H9 (cell line): Measurements from ENCODE around the gene CALML4. TPM values are rescaled to one million over a fixed set of nuclear protein-coding genes. Genes with fewer than 3 reads are reported as not detected.

ENCODE experiments used
- DNase-seq: peaks from one replicate; pipeline ENCODE4 v3.0.0-alpha.2; 2017
- H2AFZ ChIP-seq: one replicate; pipeline ENCODE4 v1.6.1; 2013; ENCODE audit warnings: mild to moderate bottlenecking, low read length, control low read depth, moderate library complexity
- H2AK5ac ChIP-seq: 2 replicates; pipeline ENCODE4 v1.6.1; 2013; ENCODE audit warnings: low read length, control low read depth, mixed read lengths; ENCODE audit not compliant: insufficient read length
- H2BK120ac ChIP-seq: one replicate; pipeline ENCODE4 v1.6.1; 2013; ENCODE audit warnings: low read depth, mild to moderate bottlenecking, low read length, control low read depth, inconsistent platforms; ENCODE audit not compliant: poor library complexity, severe bottlenecking
- H2BK12ac ChIP-seq: 2 replicates; pipeline ENCODE4 v1.6.1; 2013; ENCODE audit warnings: low read length, control low read depth, mixed read lengths, low read depth; ENCODE audit not compliant: insufficient read length
- H2BK15ac ChIP-seq: 2 replicates; pipeline ENCODE4 v1.6.1; 2013; ENCODE audit warnings: low read depth, low read length, control low read depth
- H2BK20ac ChIP-seq: one replicate; pipeline ENCODE4 v1.6.1; 2013; ENCODE audit warnings: low read depth, mild to moderate bottlenecking, low read length, control low read depth, inconsistent platforms; ENCODE audit not compliant: poor library complexity, severe bottlenecking
- H2BK5ac ChIP-seq: 2 replicates; pipeline ENCODE4 v1.6.1; 2013; ENCODE audit warnings: low read length, control low read depth, mixed read lengths; ENCODE audit not compliant: insufficient read length
- H3K14ac ChIP-seq: 2 replicates; pipeline ENCODE4 v1.6.1; 2013; ENCODE audit warnings: low read length, control low read depth; ENCODE audit not compliant: insufficient read depth
- H3K18ac ChIP-seq: 2 replicates; pipeline ENCODE4 v1.6.1; 2013; ENCODE audit warnings: low read depth, mild to moderate bottlenecking, mixed read lengths, low read length, control low read depth; ENCODE audit not compliant: insufficient read length
- H3K23ac ChIP-seq: 2 replicates; pipeline ENCODE4 v1.6.1; 2013; ENCODE audit warnings: low read length, control low read depth, mixed read lengths, low read depth; ENCODE audit not compliant: insufficient read length
- H3K23me2 ChIP-seq: 2 replicates; pipeline ENCODE4 v1.6.1; 2013; ENCODE audit warnings: low read depth, mild to moderate bottlenecking, mixed read lengths, low read length, control low read depth; ENCODE audit not compliant: insufficient read length, poor library complexity, severe bottlenecking
- H3K27ac ChIP-seq: 2 replicates; pipeline ENCODE4 v1.5.1; 2013; ENCODE audit warnings: low read length, control low read depth, mixed read lengths, low read depth; ENCODE audit not compliant: insufficient read length
- H3K27me3 ChIP-seq: 2 replicates; pipeline ENCODE4 v1.6.1; 2013; ENCODE audit warnings: low read length, control low read depth, inconsistent platforms; ENCODE audit not compliant: insufficient read depth
- H3K4ac ChIP-seq: 2 replicates; pipeline ENCODE4 v1.6.1; 2013; ENCODE audit warnings: low read depth, mild to moderate bottlenecking, control low read depth, inconsistent platforms, low read length, moderate library complexity
- H3K4me1 ChIP-seq: 2 replicates; pipeline ENCODE4 v1.6.1; 2013; ENCODE audit warnings: low read length, control low read depth, inconsistent platforms; ENCODE audit not compliant: insufficient read depth
- H3K4me2 ChIP-seq: 2 replicates; pipeline ENCODE4 v1.6.1; 2013; ENCODE audit warnings: low read length, control low read depth, mixed read lengths; ENCODE audit not compliant: insufficient read length, insufficient read depth
- H3K56ac ChIP-seq: 2 replicates; pipeline ENCODE4 v1.6.1; 2013; ENCODE audit warnings: low read depth, mild to moderate bottlenecking, mixed read lengths, low read length, control low read depth; ENCODE audit not compliant: insufficient read length
- H3K79me1 ChIP-seq: 2 replicates; pipeline ENCODE4 v1.6.1; 2013; ENCODE audit warnings: low read depth, mild to moderate bottlenecking, moderate library complexity, low read length, control low read depth, inconsistent platforms; ENCODE audit not compliant: insufficient read depth, poor library complexity, severe bottlenecking
- H3K79me2 ChIP-seq: 2 replicates; pipeline ENCODE4 v1.6.1; 2013; ENCODE audit warnings: low read length, control low read depth, inconsistent platforms; ENCODE audit not compliant: insufficient read depth
- H3K9ac ChIP-seq: 2 replicates; pipeline ENCODE4 v1.6.1; 2013; ENCODE audit warnings: low read length, control low read depth, mixed read lengths; ENCODE audit not compliant: insufficient read length; ENCODE audit errors: extremely low read depth
- H3K9me3 ChIP-seq: one replicate; pipeline ENCODE4 v1.6.1; 2013; ENCODE audit warnings: low read depth, low read length, inconsistent platforms; ENCODE audit not compliant: control insufficient read depth
- H3T11ph ChIP-seq: one replicate; pipeline ENCODE4 v1.6.1; 2013; ENCODE audit warnings: mild to moderate bottlenecking, low read length, control low read depth, inconsistent platforms
- H4K20me1 ChIP-seq: one replicate; pipeline ENCODE4 v1.6.1; 2013; ENCODE audit not compliant: control insufficient read depth, insufficient read length, insufficient read depth
- H4K5ac ChIP-seq: 2 replicates; pipeline ENCODE4 v1.6.1; 2013; ENCODE audit warnings: low read depth, mild to moderate bottlenecking, mixed read lengths, low read length, control low read depth; ENCODE audit not compliant: insufficient read length
- H4K8ac ChIP-seq: replicated peaks from 2 replicates; pipeline ENCODE4 v1.6.1; 2013; ENCODE audit warnings: low read length, control low read depth, mixed read lengths, low read depth; ENCODE audit not compliant: insufficient read length
- H4K91ac ChIP-seq: 2 replicates; pipeline ENCODE4 v1.6.1; 2013; ENCODE audit warnings: low read depth, mild to moderate bottlenecking, moderate library complexity, mixed read lengths, low read length, control low read depth; ENCODE audit not compliant: insufficient read length
- H3K27ac Mint-ChIP-seq, 3 experiments: 2 replicates in 2 of 3; 3 replicates in 1 of 3; pipeline ENCODE4 v1.8.0; 2020 to 2021; ENCODE audit warnings: mixed read lengths in 3 of 3, mild to moderate bottlenecking in 1 of 3, moderate library complexity in 1 of 3
- H3K27me3 Mint-ChIP-seq: 2 replicates; pipeline ENCODE4 v1.8.0; 2021; ENCODE audit warnings: low read depth, mild to moderate bottlenecking, moderate library complexity, mixed read lengths
- H3K36me3 Mint-ChIP-seq, 3 experiments: 2 replicates in 2 of 3; 3 replicates in 1 of 3; pipeline ENCODE4 v1.8.0; 2020 to 2021; ENCODE audit warnings: low read depth in 3 of 3, mixed read lengths in 3 of 3; ENCODE audit not compliant: insufficient read depth in 1 of 3
- H3K4me1 Mint-ChIP-seq, 2 experiments: 2 replicates each; pipeline ENCODE4 v1.8.0; 2020; ENCODE audit warnings: mixed read lengths in 2 of 2
- H3K4me3 Mint-ChIP-seq, 2 experiments: 2 replicates in 1 of 2; 3 replicates in 1 of 2; pipeline ENCODE4 v1.8.0; 2020 to 2021; ENCODE audit warnings: mild to moderate bottlenecking in 2 of 2, mixed read lengths in 2 of 2, moderate library complexity in 1 of 2
- H3K9me3 Mint-ChIP-seq, 2 experiments: 2 replicates in 1 of 2; 3 replicates in 1 of 2; pipeline ENCODE4 v1.8.0; 2020; ENCODE audit warnings: mild to moderate bottlenecking in 2 of 2, mixed read lengths in 2 of 2, moderate library complexity in 1 of 2
- total RNA-seq: library from RNA; stranded (reverse); gene quantifications from 2 replicates; pipeline ENCODE4 v1.2.1, GENCODE V29; 2021
- TF ChIP-seq, protein P1 (sequence below): fragments of 200-600 bp; sonication (generic); conservative IDR thresholded peaks from 3 replicates; pipeline ENCODE4 v1.8.0; 2021; ENCODE audit warnings: antibody characterized with exemption, mild to moderate bottlenecking

CALML4 gene
- total RNA-seq, 1 experiment from 2014 or later, result 11.8 TPM

DNA sequence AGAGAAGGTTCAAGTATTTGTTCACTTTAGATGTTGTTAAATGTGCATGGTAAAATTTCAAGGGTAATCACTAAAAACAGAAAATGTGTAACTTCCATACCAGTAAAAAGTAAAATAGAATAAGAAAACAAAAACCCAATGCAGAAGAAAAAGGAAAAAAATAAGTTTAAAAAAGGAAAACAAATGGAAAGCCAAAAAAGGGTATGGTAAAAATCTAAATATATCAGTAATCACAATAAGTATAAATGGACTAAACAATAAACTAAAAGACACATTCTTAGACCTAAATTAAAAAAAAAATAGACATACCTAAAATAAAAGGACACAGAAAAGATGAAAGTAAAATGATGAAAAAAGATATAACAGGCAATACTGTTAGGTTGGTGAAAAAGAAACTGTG lies 33.9 kb upstream of the CALML4 start:
- no peak overlapping the region for H2AK5ac ChIP-seq

More for the DNA sequence above, 33.9 kb upstream of the CALML4 start:
- TF ChIP-seq, protein P1, sequence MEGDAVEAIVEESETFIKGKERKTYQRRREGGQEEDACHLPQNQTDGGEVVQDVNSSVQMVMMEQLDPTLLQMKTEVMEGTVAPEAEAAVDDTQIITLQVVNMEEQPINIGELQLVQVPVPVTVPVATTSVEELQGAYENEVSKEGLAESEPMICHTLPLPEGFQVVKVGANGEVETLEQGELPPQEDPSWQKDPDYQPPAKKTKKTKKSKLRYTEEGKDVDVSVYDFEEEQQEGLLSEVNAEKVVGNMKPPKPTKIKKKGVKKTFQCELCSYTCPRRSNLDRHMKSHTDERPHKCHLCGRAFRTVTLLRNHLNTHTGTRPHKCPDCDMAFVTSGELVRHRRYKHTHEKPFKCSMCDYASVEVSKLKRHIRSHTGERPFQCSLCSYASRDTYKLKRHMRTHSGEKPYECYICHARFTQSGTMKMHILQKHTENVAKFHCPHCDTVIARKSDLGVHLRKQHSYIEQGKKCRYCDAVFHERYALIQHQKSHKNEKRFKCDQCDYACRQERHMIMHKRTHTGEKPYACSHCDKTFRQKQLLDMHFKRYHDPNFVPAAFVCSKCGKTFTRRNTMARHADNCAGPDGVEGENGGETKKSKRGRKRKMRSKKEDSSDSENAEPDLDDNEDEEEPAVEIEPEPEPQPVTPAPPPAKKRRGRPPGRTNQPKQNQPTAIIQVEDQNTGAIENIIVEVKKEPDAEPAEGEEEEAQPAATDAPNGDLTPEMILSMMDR, result no peak
- Histone ChIP-seq H2BK20ac (no peak overlapping the region), H3K27ac (no peak overlapping the region), H3K4me1 (no peaks in the 10 kb centered on the region; the same call in 1 of the 2 replicates), H3K23ac (no peak overlapping the region), H2BK120ac (no peak overlapping the region), H3K56ac (no peak overlapping the region), H2BK5ac (no peak overlapping the region), H3K9ac (no peak overlapping the region), H4K5ac (no peak overlapping the region), H3K27me3 (no peaks in the 10 kb centered on the region), H3K79me1 (no peaks in the 10 kb centered on the region), H3K79me2 (no peaks in the 10 kb centered on the region), H3T11ph (no peak overlapping the region), H3K23me2 (no peaks in the 10 kb centered on the region), H4K8ac (no peak overlapping the region), H2BK15ac (no peak overlapping the region), H2AFZ (no peak overlapping the region), H4K91ac (no peak overlapping the region), H3K9me3 (no peaks in the 10 kb centered on the region), H3K18ac (no peak overlapping the region), H2BK12ac (no peak overlapping the region), H3K14ac (no peak overlapping the region), H3K4ac (no peak overlapping the region), H3K4me2 (no peak overlapping the region), H4K20me1 (no peaks in the 10 kb centered on the region)
- H3K27me3 Mint-ChIP-seq, result peaks cover 3% of the 10 kb centered on the region; the same call in 1 of the 2 replicates
- H3K4me1 Mint-ChIP-seq, result peaks cover 10 to 15% of the 10 kb centered on the region in 2 experiments
- no peak for DNase-seq
- H3K36me3 Mint-ChIP-seq, result peaks cover under 1 to 2% (median under 1%) of the 10 kb centered on the region in 3 experiments; a peak in 3 of 7 replicates
- no peak overlapping the region for H3K27ac Mint-ChIP-seq
- peaks cover 3 to 7% of the 10 kb centered on the region in 2 experiments; a peak in 4 of 5 replicates for H3K9me3 Mint-ChIP-seq
- H3K4me3 Mint-ChIP-seq, result no peak overlapping the region
